ENCODE data around the gene RAVER1.

GRCh38 chr19:10266706-10267105 is 66.6 kb downstream of the RAVER1 start:
- TF ChIP-seq CTCF (IDR thresholded peaks at IDR 0.05), result no peak
- TF ChIP-seq EP300 (IDR thresholded peaks at IDR 0.05), result no peak

Measured in ovary (tissue), 3 donors.